H1 (cell line): ENCODE measurements around the gene TMEM51. TPM values are rescaled to one million over a fixed set of nuclear protein-coding genes. Genes with fewer than 3 reads are reported as not detected.

Source experiments
- CTCF ChIA-PET: fragments of 300-600 bp; sonication (Branson Sonifier 250); formaldehyde crosslinking; loops from one replicate; lab custom pipeline; 2021; ENCODE audit not compliant: partially characterized antibody; lab: Charles Lee
- POLR2A ChIA-PET: fragments of 300-600 bp; sonication (Branson Sonifier 250); formaldehyde crosslinking; loops from one replicate; lab custom pipeline; 2021; ENCODE audit warnings: inconsistent platforms; ENCODE audit not compliant: partially characterized antibody; lab: Charles Lee
- DNase-seq, 2 experiments: peaks; one replicate each; pipeline versions ENCODE4 v3.0.0 to v3.0.0-alpha.2; 2010 to 2022; ENCODE audit warnings: low spot score in 2 of 2, low read depth in 1 of 2, mixed read lengths in 1 of 2
- FAIRE-seq: peaks from 2 replicates; lab custom pipeline; 2011; peaks lifted over from hg19 to GRCh38; lab: Jason Lieb, UNC
- H2AFZ ChIP-seq: 2 replicates; pipeline ENCODE4 v1.8.1; 2012; ENCODE audit warnings: low read length, inconsistent platforms
- H2AK5ac ChIP-seq: 2 replicates; pipeline ENCODE4 v1.6.1; 2013; ENCODE audit warnings: low read depth, low read length
- H2BK120ac ChIP-seq: replicated peaks from 2 replicates; pipeline ENCODE3; 2013; ENCODE audit warnings: low read depth, low read length, inconsistent platforms
- H2BK12ac ChIP-seq: 2 replicates; pipeline ENCODE4 v1.6.1; 2013; ENCODE audit warnings: low read depth, low read length
- H2BK15ac ChIP-seq: 2 replicates; pipeline ENCODE4 v1.6.1; 2013; ENCODE audit warnings: low read length
- H2BK20ac ChIP-seq: 2 replicates; pipeline ENCODE4 v1.6.1; 2013; ENCODE audit warnings: low read length
- H2BK5ac ChIP-seq: 2 replicates; pipeline ENCODE4 v1.6.1; 2013; ENCODE audit warnings: low read depth, low read length
- H3K14ac ChIP-seq: 2 replicates; pipeline ENCODE4 v1.6.1; 2013; ENCODE audit warnings: inconsistent platforms; ENCODE audit not compliant: insufficient read length
- H3K18ac ChIP-seq: 2 replicates; pipeline ENCODE4 v1.6.1; 2013; ENCODE audit warnings: low read length; ENCODE audit errors: extremely low read depth
- H3K23ac ChIP-seq: 2 replicates; pipeline ENCODE4 v1.6.1; 2013; ENCODE audit warnings: inconsistent platforms; ENCODE audit not compliant: insufficient read length
- H3K23me2 ChIP-seq: 2 replicates; pipeline ENCODE4 v1.6.1; 2013; ENCODE audit warnings: low read depth, low read length
- H3K27ac ChIP-seq: 2 replicates; pipeline ENCODE4 v1.6.1; 2011; ENCODE audit warnings: low read depth, low read length, inconsistent platforms
- H3K27me3 ChIP-seq, 4 experiments: replicated peaks in 1 of 4; 1 replicate in 1 of 4; 2 replicates in 3 of 4; pipeline versions ENCODE4 v1.6.1 to v1.8.1; 2011 to 2013; ENCODE audit warnings: low read length in 3 of 4, mild to moderate bottlenecking in 3 of 4, inconsistent platforms in 2 of 4, mixed read lengths in 2 of 4, moderate library complexity in 1 of 4; ENCODE audit not compliant: control insufficient read depth in 3 of 4, insufficient read depth in 3 of 4; ENCODE audit errors: extremely low read depth in 1 of 4
- H3K36me3 ChIP-seq, 4 experiments: 2 replicates each; pipeline versions ENCODE4 v1.6.1 to v1.8.1; 2011 to 2013; ENCODE audit warnings: mild to moderate bottlenecking in 4 of 4, low read length in 3 of 4, moderate library complexity in 2 of 4, control low read depth in 1 of 4, inconsistent platforms in 1 of 4; ENCODE audit not compliant: insufficient read depth in 4 of 4, control insufficient read depth in 2 of 4
- H3K4ac ChIP-seq: replicated peaks from 2 replicates; pipeline ENCODE3; 2013; ENCODE audit warnings: low read length, low read depth, mixed read lengths, inconsistent platforms; ENCODE audit not compliant: insufficient read length
- H3K4me1 ChIP-seq, 4 experiments: replicated peaks in 1 of 4; 1 replicate in 1 of 4; 2 replicates in 3 of 4; pipeline versions ENCODE4 v1.6.1 to v1.8.1; 2011 to 2013; ENCODE audit warnings: low read length in 3 of 4, inconsistent platforms in 2 of 4, mixed read lengths in 1 of 4; ENCODE audit not compliant: insufficient read depth in 4 of 4, control insufficient read depth in 3 of 4
- H3K4me2 ChIP-seq, 2 experiments: 2 replicates each; pipeline versions ENCODE4 v1.6.1 to v1.8.1; 2011 to 2013; ENCODE audit warnings: low read depth in 2 of 2, low read length in 2 of 2, control low read depth in 1 of 2, inconsistent platforms in 1 of 2, mild to moderate bottlenecking in 1 of 2; ENCODE audit not compliant: insufficient read depth in 1 of 2
- H3K4me3 ChIP-seq, 4 experiments: fragments of 200-600, 300-600 bp in 1 of 4; sonication (generic), shearing (Covaris generic), sonication (Bioruptor Twin) in 1 of 4; 2 replicates each; pipeline versions ENCODE4 v1.5.1 to v1.8.1; 2011 to 2016; ENCODE audit warnings: low read length in 4 of 4, low read depth in 3 of 4, control low read depth in 2 of 4, inconsistent platforms in 2 of 4, mild to moderate bottlenecking in 2 of 4, mixed read lengths in 1 of 4, moderate library complexity in 1 of 4; ENCODE audit not compliant: insufficient read depth in 2 of 4; ENCODE audit errors: extremely low read depth in 1 of 4
- H3K56ac ChIP-seq: replicated peaks from 2 replicates; pipeline ENCODE3; 2013; ENCODE audit warnings: low read depth, mild to moderate bottlenecking, mixed read lengths, low read length, inconsistent platforms; ENCODE audit not compliant: insufficient read length
- H3K79me1 ChIP-seq: 2 replicates; pipeline ENCODE4 v1.6.1; 2013; ENCODE audit warnings: low read depth, low read length, control low read depth
- H3K79me2 ChIP-seq, 2 experiments: 2 replicates each; pipeline versions ENCODE4 v1.6.1 to v1.8.1; 2012 to 2013; ENCODE audit warnings: low read length in 2 of 2, mild to moderate bottlenecking in 2 of 2, inconsistent platforms in 1 of 2; ENCODE audit not compliant: insufficient read depth in 2 of 2, control insufficient read depth in 1 of 2
- H3K9ac ChIP-seq, 4 experiments: replicated peaks in 1 of 4; 1 replicate in 1 of 4; 2 replicates in 3 of 4; pipeline versions ENCODE4 v1.6.1 to v1.8.1; 2011 to 2013; ENCODE audit warnings: low read depth in 3 of 4, low read length in 3 of 4, control low read depth in 2 of 4, mild to moderate bottlenecking in 2 of 4, moderate library complexity in 2 of 4, inconsistent platforms in 1 of 4; ENCODE audit errors: extremely low read depth in 1 of 4
- H3K9me3 ChIP-seq, 2 experiments: 2 replicates each; pipeline versions ENCODE4 v1.6.1 to v1.8.1; 2012 to 2013; ENCODE audit warnings: mild to moderate bottlenecking in 2 of 2, moderate library complexity in 2 of 2, control low read depth in 1 of 2, inconsistent platforms in 1 of 2, low read depth in 1 of 2, low read length in 1 of 2, mixed read lengths in 1 of 2; ENCODE audit not compliant: insufficient read depth in 2 of 2
- H4K20me1 ChIP-seq, 2 experiments: replicated peaks in 1 of 2; 2 replicates each; pipeline versions ENCODE3 to v1.8.1; 2011 to 2013; ENCODE audit warnings: inconsistent platforms in 2 of 2, low read length in 2 of 2, mild to moderate bottlenecking in 1 of 2; ENCODE audit not compliant: insufficient read depth in 2 of 2, control insufficient read depth in 1 of 2
- H4K5ac ChIP-seq: 2 replicates; pipeline ENCODE4 v1.6.1; 2013; ENCODE audit warnings: low read length, low read depth, mixed read lengths, inconsistent platforms; ENCODE audit not compliant: insufficient read length
- H4K8ac ChIP-seq: 2 replicates; pipeline ENCODE4 v1.8.0; 2013; ENCODE audit warnings: mild to moderate bottlenecking, moderate library complexity, low read length, inconsistent platforms; ENCODE audit not compliant: insufficient read depth; ENCODE audit errors: extremely low read depth
- H4K91ac ChIP-seq: replicated peaks from 2 replicates; pipeline ENCODE3; 2013; ENCODE audit warnings: low read length, mixed read lengths, inconsistent platforms; ENCODE audit not compliant: insufficient read length
- ASH2L ChIP-seq: fragments of 200-600, 300-600 bp; sonication (generic); IDR thresholded peaks from one replicate; pipeline ENCODE4 v1.7.1; 2017; ENCODE audit warnings: low read length
- CBX5 ChIP-seq: fragments of 300-800, 300-1000 bp; sonication (generic); IDR thresholded peaks from 2 replicates; pipeline ENCODE4 v1.7.1; 2016; ENCODE audit warnings: antibody characterized with exemption, low read length, low read depth
- GABPA ChIP-seq: IDR thresholded peaks from 2 replicates; pipeline ENCODE4 v1.6.1; 2011; ENCODE audit warnings: mild to moderate bottlenecking, low read length, moderate library complexity, borderline replicate concordance; ENCODE audit not compliant: insufficient read depth
- KDM1A ChIP-seq: fragments of 200-600, 300-600 bp; sonication (generic); IDR thresholded peaks from 2 replicates; pipeline ENCODE4 v1.7.1; 2016; ENCODE audit warnings: mild to moderate bottlenecking, low read length, borderline replicate concordance
- PHF8 ChIP-seq: fragments of 200-600 bp; sonication (generic); conservative IDR thresholded peaks from 2 replicates; pipeline ENCODE4 v1.7.1; 2012; ENCODE audit warnings: low read depth, mild to moderate bottlenecking, inconsistent platforms, low read length, moderate library complexity
- RAD21 ChIP-seq, 2 experiments: IDR thresholded peaks in 1 of 2; conservative IDR thresholded peaks in 1 of 2; 2 replicates each; pipeline ENCODE4 v1.6.1; 2011; ENCODE audit warnings: low read depth in 2 of 2, low read length in 2 of 2, improper control_type of control experiment in 1 of 2, inconsistent platforms in 1 of 2, mild to moderate bottlenecking in 1 of 2, moderate library complexity in 1 of 2
- SP2 ChIP-seq: IDR thresholded peaks from 2 replicates; pipeline ENCODE4 v1.6.1; 2012; ENCODE audit warnings: mild to moderate bottlenecking, low read length, inconsistent platforms
- TBP ChIP-seq: IDR thresholded peaks from 2 replicates; pipeline ENCODE4 v1.6.1; 2011; ENCODE audit warnings: low read depth, low read length, improper control_type of control experiment
- USF2 ChIP-seq: IDR thresholded peaks from 2 replicates; pipeline ENCODE4 v1.6.1; 2011; ENCODE audit warnings: low read length, improper control_type of control experiment
- WGBS, 2 experiments: shearing (Covaris generic) in 1 of 2; methylation state at CpG; one replicate each; pipeline versions ENCODE4 v1.1.6 to v1.1.7; 2013 to 2015; ENCODE audit warnings: low lambda C conversion rate in 2 of 2, mixed read lengths in 2 of 2, inconsistent platforms in 1 of 2, low coverage in 1 of 2, missing lambda C conversion rate in 1 of 2; ENCODE audit not compliant: insufficient replicate concordance in 2 of 2, insufficient coverage in 1 of 2, insufficient read length in 1 of 2; ENCODE audit errors: extremely low coverage in 1 of 2, missing lambda C conversion rate in 1 of 2; 5-methylcytosine and 5-hydroxymethylcytosine counted together
- polyA plus RNA-seq, 7 experiments: library from polyadenylated mRNA; depleted of rRNA in 3 of 7; stranded (reverse) in 5 of 7; unstranded in 2 of 7; fragments of >200 nt in 5 of 7; fragments of 200-250 nt in 2 of 7; gene quantifications; 1 replicate in 5 of 7; 2 replicates in 1 of 7; 4 replicates in 1 of 7; pipeline versions ENCODE4 v1.2.1 to v1.2.3, GENCODE V29; 2011 to 2013; ENCODE audit warnings: missing spikeins in 2 of 7, mixed read lengths in 2 of 7
- total RNA-seq: library from RNA; stranded (reverse); fragmentation: NEBNext Ultra II Directional; extraction: Animal tissue kit (Norgen Biotek cat#: 25700); gene quantifications from 2 replicates; pipeline ENCODE4 v1.2.1, GENCODE V29; 2021
- TF ChIP-seq, protein P1 (sequence below), 3 experiments: IDR thresholded peaks; 1 replicate in 2 of 3; 2 replicates in 1 of 3; pipeline versions ENCODE4 v1.5.1 to v1.6.1; 2011; ENCODE audit warnings: low read length in 3 of 3, mild to moderate bottlenecking in 3 of 3, inconsistent platforms in 2 of 3, low read depth in 1 of 3, moderate library complexity in 1 of 3; ENCODE audit not compliant: insufficient read depth in 1 of 3; ENCODE audit errors: control extremely low read depth in 1 of 3

TMEM51 gene
- total and polyA plus RNA-seq, 2 of the 8 experiments (the other 6 are each of a cell fraction or from before 2014, with no cell fraction given) = 9.9 to 10.7 TPM

GRCh38 chr1:15116966-15117365 lies 36.6 kb upstream of the TMEM51 start:
- WGBS, 2 experiments = 80% methylated on average over 5 of the region's 5 CpGs; no CpG with 5 or more reads in 1 of the 2 experiments
- TF ChIP-seq GABPA = no peak
- TF ChIP-seq KDM1A = no peak
- TF ChIP-seq PHF8 = no peak
- no peak for TF ChIP-seq USF2
- TF ChIP-seq, protein P1, sequence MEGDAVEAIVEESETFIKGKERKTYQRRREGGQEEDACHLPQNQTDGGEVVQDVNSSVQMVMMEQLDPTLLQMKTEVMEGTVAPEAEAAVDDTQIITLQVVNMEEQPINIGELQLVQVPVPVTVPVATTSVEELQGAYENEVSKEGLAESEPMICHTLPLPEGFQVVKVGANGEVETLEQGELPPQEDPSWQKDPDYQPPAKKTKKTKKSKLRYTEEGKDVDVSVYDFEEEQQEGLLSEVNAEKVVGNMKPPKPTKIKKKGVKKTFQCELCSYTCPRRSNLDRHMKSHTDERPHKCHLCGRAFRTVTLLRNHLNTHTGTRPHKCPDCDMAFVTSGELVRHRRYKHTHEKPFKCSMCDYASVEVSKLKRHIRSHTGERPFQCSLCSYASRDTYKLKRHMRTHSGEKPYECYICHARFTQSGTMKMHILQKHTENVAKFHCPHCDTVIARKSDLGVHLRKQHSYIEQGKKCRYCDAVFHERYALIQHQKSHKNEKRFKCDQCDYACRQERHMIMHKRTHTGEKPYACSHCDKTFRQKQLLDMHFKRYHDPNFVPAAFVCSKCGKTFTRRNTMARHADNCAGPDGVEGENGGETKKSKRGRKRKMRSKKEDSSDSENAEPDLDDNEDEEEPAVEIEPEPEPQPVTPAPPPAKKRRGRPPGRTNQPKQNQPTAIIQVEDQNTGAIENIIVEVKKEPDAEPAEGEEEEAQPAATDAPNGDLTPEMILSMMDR (IDR thresholded peaks at IDR 0.05; ENCODE audit: control extremely low read depth in 1 of 3, insufficient read depth in 1 of 3, low read depth in 1 of 3, low read length in 3 of 3) = no peak
- TF ChIP-seq ASH2L = no peak
- no peak for TF ChIP-seq TBP
- TF ChIP-seq RAD21 (IDR thresholded peaks at IDR 0.05 in 1 of 2, conservative IDR thresholded peaks at IDR 0.05 in 1 of 2; ENCODE audit: low read depth in 2 of 2, low read length in 2 of 2) = no peak
- TF ChIP-seq SP2 = no peak
- no peak for TF ChIP-seq CBX5

More at GRCh38 chr1:15116966-15117365, 36.6 kb upstream of the TMEM51 start:
- Histone ChIP-seq H3K14ac (no peak overlapping the region), H3K36me3 (peaks cover 0 to 3% (median 0%) of the 10 kb centered on the region in 4 experiments; a peak in 1 of 8 replicates), H2BK15ac (no peak overlapping the region), H3K56ac (no peak overlapping the region), H4K20me1 (no peaks in the 10 kb centered on the region), H3K27ac (no peak overlapping the region), H2BK120ac (no peak overlapping the region), H3K4me1 (peaks cover 5 to 10% (median 8%) of the 10 kb centered on the region in 4 experiments), H4K5ac (no peak overlapping the region), H4K8ac (no peak overlapping the region), H3K4me2 (no peak overlapping the region), H3K4ac (no peak overlapping the region), H3K18ac (no peak overlapping the region), H3K9me3 (no peaks in the 10 kb centered on the region), H2AK5ac (no peak overlapping the region), H3K79me1 (no peaks in the 10 kb centered on the region), H2BK12ac (no peak overlapping the region), H3K27me3 (no peaks in the 10 kb centered on the region; a peak in 1 of 7 replicates), H2BK20ac (no peak overlapping the region), H3K23ac (no peak overlapping the region), H4K91ac (no peak overlapping the region), H3K23me2 (no peaks in the 10 kb centered on the region), H3K4me3 (no peak overlapping the region), H3K79me2 (no peaks in the 10 kb centered on the region), H2BK5ac (no peak overlapping the region), H3K9ac (no peak overlapping the region), H2AFZ (no peak overlapping the region)
- DNase-seq = no peak
- CTCF ChIA-PET = interaction anchor here (0.6 to 2.9 kb wide), 11 partner anchors 11 to 310 kb away, joined by 3 to 7 read pairs (median 4); no protein-coding TSS in a partner anchor
- FAIRE-seq = no peak
- POLR2A ChIA-PET = no interaction called here
